Measurements from ENCODE around the gene ABL2.
A peak's percentile ranks its signal among the peaks of the same experiment; 100 is the strongest.

The ABL2 gene

GRCh38 chr1:179127163-179127895 is 102.1 kb downstream of the ABL2 start:
- no peak for DNase-seq

- DNase-seq = no peak
Measured at GRCh38 chr1:179126338-179127060, 103.0 kb downstream of the ABL2 start.

- no peak for DNase-seq
Measured at GRCh38 chr1:179124873-179125272, 104.6 kb downstream of the ABL2 start.

DNA sequence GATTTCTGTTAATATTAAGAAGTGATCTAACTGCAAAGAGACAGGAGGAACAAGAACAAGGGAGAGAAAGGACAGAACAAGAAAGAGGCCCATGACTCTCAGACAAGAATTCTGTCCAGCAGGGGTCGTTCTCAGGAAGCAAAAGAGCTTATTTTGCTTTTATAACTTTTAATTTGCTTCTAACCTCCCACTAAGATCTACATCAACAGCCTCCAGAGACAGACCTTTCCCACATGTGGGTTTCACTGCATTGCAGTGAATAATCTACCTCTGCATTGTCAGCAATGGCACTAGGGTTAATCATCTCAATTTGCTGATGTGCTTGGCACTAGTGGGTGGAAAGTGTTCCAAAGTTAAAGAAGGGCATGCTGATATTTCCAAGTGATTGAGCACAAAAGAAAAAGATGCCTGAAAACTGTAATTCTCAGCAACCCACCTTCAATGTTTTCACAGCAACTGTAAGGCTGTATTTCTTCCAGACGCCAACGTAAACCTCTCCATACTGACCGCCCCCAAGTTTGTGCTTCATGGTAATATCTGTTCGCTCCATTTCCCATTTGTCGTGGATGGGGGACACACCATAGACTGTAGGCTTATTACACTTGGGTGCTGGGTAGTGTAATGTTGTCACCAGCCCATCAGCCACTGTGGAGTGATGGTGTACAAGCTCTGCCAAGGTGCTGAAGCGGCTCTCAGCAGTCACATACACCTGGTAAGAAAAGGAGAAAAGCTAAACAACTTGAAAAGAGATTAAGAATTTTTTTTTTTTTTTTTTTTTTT is 108.1 kb downstream of the ABL2 start:
- DNase-seq = peak; percentile 81

DNA sequence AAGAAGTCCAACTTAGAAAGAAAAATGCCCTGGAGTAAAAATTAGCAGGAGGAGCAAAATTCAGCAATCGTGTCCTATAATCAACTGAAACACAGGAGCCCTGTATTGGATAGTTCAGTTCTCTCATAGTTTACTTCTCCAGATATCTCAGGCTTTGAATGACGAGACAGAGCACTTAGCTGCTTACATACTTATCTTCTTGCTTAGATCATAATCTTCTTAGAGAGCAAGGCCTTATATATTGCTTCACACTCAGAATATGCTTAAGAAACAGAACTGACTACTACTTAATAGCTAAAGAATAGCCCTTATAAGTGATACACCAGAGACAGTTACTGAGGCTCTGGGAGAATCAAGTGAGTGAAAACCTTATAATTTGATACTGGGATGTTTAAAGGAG is 108.7 kb downstream of the ABL2 start:
- peak; percentile 20 for DNase-seq

- DNase-seq = no peak
Measured at GRCh38 chr1:179119513-179119912, 110.0 kb downstream of the ABL2 start.

DNA sequence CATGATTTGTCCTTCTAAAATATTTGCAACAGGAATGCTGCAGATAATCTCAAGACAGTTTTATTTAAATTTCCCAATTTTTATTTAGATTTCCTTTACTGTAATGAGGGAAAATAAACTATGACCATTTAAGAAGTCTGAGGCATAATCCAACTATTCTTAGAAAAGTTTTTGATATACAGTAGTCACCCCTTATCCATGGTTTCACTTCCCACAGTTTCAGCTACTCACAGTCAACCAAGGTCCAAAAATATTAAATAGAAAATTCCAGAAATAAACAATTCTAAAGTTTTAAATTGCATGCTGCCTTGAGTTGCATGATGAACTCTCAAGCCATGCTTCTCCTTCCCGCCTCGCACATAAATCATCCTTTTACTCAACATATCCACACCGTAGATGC is 114.3 kb downstream of the ABL2 start:
- no peak for DNase-seq

DNA sequence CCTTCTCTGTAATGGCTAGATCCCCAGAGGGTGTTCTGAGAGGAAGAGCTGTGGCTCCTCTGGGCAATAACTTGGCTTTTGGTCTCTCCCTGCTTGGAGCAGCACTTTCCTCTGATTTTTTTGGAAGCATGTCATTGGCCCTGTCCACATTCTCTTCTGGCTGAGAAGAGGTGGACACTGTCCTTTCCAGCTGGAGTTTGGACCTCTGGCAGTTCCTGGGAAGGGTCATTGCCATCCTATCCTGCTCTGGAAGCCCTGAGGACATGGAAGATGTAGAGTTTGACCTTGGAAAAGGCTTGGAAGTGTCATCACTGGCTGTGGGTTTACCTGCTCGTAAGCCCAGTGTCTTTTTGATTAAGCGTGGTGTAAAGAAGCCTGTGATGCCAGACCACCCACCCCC is 120.8 kb downstream of the ABL2 start:
- DNase-seq = no peak

DNA sequence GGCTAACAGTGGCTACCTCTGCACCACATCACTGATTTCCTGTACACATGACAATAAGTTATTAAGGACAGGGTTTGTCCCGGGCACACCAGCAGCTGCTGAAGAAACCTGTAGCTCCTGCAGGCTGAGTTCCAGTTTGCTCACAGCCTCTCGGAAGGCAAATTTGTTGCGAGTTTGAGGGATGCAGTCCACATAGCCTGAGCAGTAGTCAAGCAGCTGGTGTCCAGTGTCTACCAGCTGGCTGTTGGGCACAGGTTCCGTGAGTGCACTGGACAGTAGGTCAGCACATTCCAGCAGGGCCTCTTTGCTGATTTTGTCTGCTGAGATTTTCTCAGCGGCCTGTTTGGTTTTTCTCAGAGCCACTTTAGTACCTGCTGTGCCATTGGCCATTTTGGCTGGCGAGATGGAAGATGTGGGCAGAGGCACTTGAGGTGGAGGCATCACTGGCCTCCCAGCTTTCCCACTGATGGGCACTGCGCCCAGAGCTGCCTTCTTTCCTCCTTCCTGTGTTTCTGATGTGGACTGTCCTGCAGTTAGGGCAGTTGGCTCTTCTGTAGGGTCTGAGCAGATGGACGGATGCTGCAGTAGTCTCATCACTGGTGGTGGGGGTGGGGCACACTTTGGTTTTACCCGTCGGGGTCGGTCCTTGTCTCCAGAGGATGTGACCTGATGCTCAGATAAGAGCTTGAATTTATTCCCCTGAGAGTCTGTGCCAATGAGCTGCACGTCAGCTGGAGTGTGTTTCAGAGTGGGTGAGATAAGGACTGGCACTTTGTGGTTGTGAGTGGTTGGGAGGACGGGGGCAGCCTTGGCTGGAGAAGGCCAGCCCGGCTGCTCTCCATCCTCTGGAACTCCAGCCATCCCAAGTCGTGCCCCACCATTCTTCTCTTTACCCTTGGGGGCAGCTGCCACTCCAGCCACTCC is 121.5 kb downstream of the ABL2 start:
- peak; percentile 82 for DNase-seq

DNA sequence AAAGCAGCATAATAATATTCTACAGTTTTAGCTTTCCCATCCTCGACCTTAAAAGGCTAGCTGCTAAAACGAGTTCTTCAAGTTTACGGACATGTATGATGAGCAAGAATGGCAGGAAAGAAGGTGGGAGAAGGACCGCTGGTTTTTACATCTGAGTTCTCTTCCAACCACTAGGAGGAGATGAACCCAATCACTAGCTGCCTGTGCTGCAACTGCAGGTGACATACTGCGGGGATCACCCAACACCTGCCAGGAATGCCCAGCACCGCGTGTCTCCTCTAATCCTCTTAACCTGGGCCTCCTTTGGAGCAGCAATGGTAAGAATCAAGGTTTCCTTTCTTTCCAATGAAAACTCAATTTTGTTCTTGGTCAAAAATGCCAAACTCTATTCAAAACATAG is 124.1 kb downstream of the ABL2 start:
- peak; percentile 25 for DNase-seq

DNA sequence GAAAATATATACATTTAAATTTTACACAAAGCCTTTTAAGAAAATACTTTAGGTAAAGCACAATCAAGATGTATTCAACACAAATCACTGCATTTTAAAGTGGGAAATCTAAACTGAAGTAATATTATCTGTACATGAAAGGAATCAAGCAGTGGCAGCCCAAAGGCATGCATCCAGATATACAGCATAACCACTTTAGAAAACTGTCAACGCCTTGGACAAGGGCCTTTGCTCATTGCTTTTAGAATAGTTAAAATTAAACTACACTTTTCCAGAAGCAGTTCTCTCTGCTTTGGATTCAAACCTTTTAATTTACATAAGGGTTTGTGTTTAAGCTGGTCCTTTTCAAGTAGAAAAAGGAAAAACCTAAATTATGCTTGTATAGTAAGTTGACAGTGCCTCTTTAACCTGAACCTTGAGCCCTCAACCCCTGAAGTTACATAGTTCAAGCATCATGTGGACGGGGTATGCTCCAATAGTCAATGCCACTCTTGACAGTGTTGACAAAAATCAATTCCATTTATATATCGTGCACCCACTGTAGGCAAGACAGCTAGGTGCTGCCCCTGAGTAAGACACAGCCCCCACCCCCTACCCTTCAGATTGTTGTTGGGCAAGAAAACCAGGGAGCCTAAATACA is 124.7 kb downstream of the ABL2 start:
- no peak for DNase-seq

GRCh38 chr1:179103999-179104398 is 125.5 kb downstream of the ABL2 start:
- DNase-seq = no peak

DNA sequence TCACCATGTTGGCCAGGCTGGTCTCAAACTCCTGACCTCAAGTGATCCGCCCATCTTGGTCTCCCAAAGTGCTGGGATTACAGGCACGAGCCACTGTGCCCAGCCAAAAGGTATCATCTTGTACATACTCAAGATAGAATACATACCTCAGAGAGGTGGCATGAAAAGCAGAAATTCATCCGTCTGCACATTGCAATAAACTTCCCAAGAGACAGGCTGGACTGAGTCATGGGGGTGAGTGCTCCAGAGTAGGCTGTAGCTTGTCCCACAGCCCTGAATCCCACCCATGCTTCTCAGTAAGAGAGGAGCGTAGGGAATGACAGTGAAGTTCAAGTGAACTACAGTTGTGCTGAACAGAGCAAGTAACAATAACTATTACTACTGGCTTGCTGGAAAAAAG is 127.9 kb downstream of the ABL2 start:
- DNase-seq = no peak

- no peak for DNase-seq
Measured at GRCh38 chr1:179099891-179100290, 129.6 kb downstream of the ABL2 start.

- DNase-seq = no peak
Measured at GRCh38 chr1:179095924-179096323, 133.6 kb downstream of the ABL2 start.

DNA sequence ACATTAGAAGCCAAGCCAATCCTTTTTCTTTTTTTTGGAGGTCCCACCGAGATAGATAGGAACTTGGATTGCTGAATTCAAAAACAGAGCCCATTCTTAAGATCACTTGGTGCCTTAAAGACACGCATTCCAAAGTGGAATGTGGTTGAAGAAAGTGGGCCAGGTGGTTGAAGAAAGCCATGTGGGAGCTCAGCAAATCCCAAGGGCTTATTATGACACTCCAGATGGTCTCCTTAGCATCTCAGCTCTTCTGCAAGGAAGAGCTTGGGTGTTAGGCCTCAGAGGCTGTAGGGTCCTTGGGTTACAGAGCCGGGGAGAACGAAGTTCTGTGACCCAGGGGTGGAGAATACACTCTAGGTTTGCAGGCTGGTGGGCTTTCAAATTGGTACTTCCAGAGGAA is 134.1 kb downstream of the ABL2 start:
- no peak for DNase-seq

- no peak for DNase-seq
Measured at GRCh38 chr1:179094818-179095217, 134.7 kb downstream of the ABL2 start.

GRCh38 chr1:179092896-179093461 is 136.5 kb downstream of the ABL2 start:
- no peak for DNase-seq

DNA sequence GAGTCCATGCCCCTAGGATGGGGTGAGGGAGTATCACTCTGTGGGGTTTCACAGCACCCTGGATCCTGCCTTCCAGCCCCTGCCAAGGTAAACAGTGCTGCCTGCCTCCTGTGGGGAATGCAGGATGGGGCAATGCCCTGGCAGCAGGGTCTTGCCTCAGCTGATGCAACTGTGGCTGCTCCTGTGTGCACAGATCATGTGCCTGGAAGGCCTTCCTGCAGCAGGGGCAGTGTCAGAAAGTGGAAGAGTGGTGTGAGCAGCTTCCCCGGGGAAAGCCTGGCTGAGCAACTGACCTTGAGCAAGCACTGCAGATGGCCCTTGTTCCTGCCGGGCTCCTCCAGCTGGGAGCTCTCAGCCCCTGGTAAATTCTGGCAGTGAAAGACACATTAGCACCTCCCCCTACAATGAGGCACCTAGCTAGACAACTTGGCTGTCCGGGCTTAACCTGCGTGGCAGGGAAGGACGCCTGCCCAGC is 137.7 kb downstream of the ABL2 start:
- no peak for DNase-seq

GRCh38 chr1:179090923-179091322 is 138.6 kb downstream of the ABL2 start:
- DNase-seq = no peak

DNA sequence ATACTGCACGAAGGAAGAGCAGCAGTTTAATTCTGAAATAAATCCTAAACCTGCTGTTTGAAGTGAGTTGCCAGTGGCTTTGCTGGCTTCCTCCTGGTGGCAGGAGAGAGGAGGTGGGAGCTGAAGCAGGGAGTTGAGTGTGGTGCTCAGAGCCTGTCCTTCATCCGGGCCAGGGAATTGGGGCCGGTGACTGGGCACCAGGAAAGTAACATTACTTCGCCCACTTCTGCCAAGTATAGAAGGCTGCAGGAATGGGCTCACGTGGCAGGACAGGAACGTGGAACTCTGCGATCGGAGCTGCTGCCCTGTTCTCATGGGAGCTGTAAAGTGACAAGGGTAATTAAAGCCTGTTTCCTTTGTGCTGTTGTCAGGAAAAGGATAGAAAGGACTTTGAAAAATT is 139.0 kb downstream of the ABL2 start:
- no peak for DNase-seq

All from hematopoietic multipotent progenitor cell treated with erythropoietin and hydrocortisone succinate and interleukin-3 and kit ligand, for 6 days (in vitro differentiated cells).